Activated CD4-positive, alpha-beta T cell treated with anti-CD3 and anti-CD28 coated beads, Interleukin-2, amount 50 U/mL, for 16 hours (primary cell): ENCODE results near the gene EFEMP1.
"Not testable (repeated sequence)": the region's sequence is repeated elsewhere in the genome, so short reads cannot be mapped to it uniquely, and the experiment has no call there.

Experiments
- DNase-seq: peaks from one replicate; pipeline ENCODE4 v3.0.0-alpha.2; 2020

The EFEMP1 gene

DNA sequence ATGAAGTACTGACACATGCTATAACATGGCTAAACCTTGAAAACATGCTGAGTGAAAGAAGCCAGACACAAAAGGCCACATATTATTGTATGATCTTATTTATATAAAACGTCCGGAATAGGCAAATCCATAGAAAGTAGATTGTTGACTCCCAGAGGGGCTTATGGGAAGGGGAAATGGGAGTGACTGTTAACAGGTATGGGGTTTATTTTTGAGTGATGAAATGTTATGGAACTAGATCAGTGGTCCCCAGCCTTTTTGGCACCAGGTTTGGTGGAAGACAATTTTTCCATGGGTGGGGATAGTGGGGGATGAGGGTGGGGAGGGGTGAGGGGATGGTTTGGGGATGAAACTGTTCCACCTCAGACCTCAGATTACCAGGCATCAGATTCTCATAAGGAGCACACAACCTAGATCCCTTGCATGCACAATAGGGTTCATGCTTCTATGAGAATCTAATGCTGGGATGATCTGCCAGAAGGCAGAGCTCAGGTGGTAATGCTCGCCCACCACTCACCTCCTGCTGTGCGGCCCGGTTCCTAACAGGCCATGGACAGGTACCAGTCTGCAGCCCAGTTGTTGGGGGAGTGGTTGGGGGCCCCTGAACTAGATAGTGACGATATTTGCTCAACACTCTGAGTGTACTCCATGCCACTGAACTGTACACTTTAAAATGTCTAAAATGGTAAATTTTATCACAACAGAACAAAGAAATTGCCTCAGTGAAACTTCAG, 59.1 kb downstream of the EFEMP1 start:
- DNase-seq, result no peak

DNA sequence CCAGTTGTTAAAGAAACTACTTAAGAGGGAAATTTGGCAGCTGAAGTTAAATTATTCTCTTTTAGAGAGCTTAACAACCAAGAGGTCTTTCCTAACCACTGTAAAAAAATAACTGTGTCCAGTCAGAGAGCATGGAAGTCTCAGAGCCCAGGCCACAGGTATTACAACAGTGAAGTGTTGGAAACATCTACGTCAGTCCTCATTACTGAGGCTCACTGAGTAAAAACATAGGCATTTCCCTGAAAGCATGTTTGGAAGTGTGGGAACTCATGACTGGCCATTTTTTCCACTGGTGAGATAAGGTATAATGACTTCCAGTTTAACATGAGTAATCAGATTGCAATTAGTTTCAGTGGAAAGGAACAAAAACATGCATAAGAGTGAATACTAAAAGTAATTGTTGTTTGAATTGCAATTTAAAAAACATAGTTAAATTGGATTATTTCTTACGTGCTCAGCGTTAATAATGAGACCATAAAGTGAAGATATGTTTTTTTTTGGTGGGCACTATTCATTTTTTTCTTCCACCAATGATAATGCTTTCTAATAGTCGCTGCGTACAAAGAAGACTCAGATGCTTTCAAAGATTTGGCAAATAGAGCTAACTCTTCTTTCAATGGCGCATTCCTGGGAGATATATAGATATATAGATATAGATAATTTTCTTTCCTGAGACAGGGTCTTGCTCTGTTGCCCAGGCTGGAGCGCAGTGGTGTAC, 60.8 kb downstream of the EFEMP1 start:
- DNase-seq, result no peak

DNA sequence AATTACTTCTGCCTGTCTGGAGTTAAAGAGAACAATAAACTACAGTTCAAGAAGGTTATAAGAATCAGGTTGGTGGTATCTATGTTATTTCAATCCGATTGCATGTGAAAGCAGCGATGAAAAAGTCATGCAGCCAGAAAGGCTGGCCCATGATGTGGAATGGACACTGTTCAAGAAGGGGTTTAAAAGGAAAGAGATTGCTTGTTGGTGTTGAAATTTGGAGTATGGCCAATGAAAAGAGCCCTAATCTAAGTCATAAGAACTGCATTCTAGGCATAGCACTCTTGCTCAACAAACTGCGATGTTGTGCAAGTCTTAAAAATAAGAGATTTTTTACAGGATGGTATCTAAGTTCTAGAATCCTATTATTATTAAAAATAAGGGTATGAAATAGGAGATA, 61.3 kb downstream of the EFEMP1 start:
- DNase-seq, result no peak

DNA sequence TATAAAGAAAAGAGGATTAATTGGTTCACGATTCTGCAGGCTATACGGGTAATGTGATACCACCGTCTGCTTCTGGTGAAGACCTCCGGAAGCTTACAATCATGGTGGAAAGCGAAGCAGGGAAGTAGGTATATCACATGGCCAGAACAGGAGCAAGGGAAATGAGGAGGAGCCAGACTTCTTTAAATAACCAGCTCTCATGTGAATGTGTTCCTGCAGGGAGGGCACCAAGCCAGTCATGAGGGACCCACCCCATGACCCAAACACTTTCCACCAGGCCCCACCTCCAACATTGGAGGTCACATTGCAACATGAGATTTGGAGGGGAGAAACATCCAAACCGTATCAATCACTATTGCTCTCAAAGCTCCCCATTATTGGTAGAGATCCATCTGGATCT, 61.8 kb downstream of the EFEMP1 start:
- DNase-seq, result no peak

DNA sequence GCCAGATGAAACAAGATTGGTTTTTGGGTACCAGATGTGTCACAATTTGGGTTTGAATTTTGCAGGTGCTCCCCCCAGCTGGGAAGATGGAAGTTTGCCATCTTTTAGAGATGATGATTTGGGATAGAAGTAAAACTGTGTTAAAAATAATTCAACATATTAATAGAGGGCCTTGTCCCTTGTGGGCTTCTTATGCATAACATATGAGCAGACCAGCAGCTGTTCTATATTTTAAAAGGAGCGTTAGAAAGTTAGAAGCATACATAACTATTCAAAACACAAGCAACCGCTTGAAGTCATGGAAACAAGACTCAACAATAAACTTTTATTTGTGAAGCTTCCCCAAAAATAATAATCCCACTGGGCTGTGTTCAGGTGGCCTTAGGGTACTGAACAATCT, 62.8 kb downstream of the EFEMP1 start:
- DNase-seq, result no peak

DNA sequence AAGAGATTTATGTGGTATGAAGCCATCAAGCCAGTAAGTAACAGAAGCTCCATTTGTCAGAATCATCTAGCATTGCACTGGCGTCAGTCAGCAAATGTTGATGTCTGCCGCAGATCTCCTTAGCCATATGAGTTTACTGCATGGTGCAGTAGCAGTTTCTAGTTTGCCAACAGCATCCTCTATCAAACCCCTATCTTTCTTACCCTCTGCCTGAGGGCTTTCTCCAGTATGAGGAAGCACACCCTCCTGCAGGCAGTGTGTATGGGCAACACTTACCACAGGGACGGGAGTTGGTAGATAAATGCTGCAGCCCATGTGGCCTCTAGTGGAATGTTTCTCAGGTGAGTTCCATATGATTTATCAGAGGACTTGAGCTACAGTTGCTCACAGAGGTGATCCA, 63.7 kb downstream of the EFEMP1 start:
- no peak for DNase-seq

DNA sequence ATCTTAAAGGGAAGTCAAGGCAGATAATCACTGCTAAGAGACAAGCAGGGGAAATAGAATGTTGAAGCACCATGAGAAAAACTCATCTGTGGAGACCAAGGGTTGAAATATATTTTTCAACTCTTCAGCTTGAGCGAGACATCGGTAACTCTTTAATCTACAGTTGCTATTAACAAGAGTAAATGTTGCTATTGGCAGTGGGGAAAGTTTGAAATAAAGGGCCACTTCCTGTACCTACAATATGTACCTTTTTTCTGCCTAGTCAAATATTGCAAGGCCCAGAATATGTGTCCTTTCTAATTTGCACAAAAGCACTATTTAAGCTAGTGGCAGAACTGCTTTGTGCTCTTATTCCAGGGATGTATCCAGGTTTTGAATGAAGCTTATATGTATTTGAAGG, 65.8 kb downstream of the EFEMP1 start:
- no peak for DNase-seq

DNA sequence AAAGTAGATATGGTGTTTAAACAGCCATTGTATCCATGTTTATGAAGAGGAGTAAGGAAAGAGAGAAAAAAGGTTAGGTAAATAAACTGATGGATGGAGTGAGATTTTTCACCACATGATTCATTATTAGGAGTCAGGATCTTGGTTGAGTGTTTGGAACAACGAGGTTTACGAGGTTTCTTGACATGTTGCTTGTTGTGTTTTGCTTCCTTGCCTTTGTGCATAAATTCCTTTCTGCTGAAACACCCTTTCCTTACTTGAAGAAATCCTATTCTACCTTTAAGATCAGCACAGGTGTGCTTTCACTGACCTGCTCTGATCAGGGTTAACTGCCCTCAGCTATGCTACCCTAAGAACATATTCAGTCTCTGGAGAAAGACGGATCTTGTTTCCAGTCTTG, 66.6 kb downstream of the EFEMP1 start:
- DNase-seq, result no peak

DNA sequence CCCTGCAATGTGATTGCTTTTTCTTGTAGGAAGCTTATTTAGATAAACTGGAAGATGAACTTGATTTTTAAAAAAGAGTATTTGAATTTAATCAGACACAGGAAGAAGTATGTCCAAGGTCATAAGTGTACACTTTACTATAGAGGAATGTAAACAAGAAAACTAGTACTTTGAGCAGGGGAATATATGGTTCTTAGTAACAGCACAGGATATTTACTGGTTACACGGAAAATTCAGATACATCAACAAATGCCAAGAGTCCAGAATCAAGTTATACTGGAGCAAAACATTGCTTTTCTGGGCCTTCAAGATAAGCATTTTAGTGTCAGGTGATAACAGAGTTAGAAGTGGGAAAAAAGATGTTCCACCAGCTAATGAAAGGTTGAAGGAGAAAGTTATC, 75.5 kb downstream of the EFEMP1 start:
- DNase-seq, result no peak

DNA sequence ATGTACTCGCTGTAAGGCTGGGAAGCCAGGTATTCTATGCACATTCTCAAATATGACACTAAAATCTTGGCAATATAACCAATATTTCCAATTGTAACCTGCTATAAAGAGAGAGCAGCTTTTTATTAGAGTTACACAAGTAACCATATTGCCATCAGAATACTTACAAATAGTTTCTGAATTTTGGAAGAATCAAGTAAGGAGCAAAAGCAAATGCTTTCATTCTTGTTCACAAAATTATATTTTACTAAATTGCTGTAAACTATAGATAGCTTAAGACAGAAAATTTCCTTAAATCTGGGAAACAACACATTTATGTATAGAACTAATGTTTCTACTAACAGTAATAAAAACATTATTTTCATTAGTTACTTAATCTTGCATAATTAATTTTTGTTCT, 77.2 kb downstream of the EFEMP1 start:
- DNase-seq, result no peak

DNA sequence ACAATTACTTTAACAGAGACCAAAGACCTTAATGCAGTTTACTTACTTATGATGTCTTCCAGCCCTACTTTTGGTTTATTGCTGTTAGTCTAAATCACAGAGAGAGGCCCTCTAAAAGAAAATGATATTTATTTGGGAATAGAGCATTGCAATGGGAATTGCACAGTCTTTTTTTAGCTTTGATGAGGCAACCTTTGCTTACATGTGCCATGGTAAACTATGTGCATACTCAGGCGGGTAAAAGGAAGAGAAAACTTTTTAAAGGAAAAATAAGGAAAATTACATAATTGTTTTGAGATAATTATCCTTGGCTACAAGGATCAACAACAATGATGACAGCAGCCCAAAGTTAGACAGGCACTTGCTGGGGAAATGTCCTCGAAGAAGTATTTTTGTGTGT, 78.6 kb downstream of the EFEMP1 start:
- DNase-seq, result no peak

DNA sequence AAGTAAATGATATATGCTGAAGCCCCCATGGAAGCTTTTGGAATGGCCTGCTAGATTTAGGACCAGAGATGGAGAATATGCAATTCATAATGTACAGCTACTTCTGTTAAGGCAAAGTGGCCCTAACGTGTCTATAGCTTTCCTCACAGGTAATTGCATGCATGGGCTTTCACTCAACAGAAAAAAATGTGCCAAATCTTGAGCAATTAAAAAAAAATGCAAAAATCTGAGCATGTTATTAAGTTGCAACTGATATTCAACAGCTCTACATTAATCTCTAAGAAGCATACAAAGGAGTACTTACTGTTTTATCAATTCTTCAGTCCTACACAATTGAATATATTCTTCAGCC, 79.6 kb downstream of the EFEMP1 start:
- DNase-seq, result no peak

DNA sequence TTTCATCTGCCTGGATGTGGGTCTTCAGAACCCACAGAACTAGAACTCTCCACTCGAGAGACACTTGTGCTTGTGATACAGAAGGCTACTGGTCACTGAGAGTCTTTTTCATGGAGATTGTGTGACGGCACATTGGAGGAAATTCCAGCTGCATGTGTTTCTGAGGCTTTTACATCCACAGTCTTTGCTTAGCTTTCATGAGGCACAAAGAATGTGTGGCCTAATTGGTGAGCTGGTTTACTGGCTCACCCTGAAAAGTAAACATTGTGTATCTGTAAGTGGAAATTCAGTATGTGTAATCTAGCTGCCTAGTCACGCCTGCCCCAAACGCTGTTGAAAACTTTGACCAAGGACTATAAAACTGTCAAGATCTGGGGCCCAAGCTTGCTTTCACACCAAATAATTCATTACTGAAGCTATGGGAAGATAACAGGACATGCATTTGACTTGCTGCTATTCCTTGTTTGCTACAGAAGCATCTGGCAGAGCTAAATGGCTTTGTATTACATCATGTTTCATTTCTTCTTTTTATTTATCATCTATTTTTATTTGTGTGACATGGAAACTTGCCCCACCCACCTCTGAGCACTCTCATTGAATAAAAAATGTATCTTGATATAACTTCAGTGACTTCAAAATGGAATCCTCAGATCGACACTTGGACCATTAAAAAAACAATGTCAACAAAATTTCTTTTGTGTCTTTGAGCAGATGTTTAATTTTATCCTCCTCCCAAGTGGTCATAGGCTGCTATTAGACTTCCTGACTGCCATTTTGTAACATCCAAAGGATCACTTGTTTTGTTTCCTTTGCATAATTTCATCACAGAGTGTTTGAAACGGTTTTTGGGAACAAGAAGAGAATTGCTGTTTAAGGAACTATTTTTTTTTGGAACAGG, 80.2 kb downstream of the EFEMP1 start:
- DNase-seq, result no peak

DNA sequence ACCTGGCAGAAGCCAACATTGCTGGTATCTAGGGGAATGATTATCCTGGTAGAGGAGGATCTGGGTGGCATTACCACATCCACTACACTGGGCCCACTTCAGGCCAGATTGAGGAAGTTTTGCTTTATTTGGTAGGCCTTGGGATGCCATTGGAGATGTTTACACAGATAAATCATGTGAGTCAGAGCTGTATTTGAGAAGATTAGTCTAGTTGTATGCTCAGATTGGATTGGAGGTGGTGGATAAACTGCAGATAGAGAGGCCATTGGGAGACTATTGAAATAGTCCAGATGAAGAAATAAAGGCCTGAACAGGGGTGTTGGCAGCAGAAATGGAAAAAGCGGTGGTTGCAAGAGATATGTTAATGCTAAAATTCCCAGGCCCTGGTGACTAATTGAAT, 81.5 kb downstream of the EFEMP1 start:
- DNase-seq, result no peak

DNA sequence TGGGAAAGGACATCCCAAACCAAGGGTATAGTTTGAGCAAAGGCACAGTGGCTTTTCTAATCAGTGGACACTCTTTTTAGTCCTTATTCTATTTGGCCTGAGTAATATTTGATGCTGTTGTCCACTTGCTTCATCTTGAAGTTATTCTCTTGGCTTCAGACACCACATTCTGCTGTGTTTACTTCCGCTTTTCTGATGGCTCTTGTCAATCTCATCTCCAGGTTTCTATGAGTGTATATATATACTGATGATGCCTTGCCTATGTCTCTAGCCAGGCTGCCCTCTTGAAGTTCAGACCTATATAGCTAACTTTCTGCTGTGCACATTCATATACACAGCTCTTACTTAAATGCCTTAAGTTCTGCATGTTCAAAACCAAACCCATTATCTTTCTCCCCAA, 83.1 kb downstream of the EFEMP1 start:
- no peak for DNase-seq

DNA sequence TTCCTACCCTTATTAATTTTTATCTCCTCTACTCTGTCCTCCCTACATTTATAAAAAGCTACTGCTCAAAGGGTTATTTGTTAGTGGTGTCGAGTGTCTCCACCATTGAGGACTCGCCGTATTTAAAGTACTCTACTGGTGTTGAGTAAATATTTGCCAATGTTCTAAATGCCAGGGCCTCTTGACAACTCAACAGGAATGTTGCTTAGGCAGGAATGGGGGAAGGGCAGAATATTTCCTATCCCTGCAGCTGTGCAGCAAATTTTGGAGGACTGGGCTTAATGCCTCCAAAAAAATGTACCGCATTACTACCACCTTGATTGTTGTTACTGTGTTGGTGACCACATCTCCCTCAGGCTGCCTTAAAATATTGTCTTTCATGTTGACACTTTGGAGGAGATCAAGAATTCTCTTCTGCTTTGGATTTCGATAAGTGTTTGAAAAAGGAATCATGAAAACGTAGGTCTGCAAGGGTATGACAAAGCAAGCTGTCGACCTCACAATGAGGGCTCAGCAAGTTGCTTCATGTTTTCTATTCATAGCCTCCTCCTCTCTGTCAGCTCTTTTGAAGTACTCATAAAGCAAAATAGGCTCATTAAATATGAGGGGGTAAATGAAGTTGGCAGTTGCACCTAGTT, 84.3 kb downstream of the EFEMP1 start:
- DNase-seq, result no peak

DNA sequence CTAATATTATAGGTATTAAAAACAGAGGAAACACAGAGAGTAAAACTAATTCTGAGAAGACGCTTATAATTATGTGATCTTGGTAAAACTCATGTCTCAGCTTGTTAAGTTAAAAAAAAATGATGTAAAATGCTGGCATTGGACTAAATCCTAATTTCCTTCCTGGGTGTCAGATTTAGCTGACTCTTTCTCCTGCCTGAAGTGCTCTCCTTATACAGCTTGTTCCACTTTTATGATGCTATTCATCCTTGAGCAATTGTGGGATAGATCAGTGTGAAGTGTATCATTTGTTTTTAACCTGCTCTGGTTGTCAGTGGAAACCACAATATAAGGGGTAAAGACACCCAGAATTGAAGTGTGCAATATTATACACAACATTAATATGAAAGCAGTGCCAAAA, 84.9 kb downstream of the EFEMP1 start:
- DNase-seq, result no peak

DNA sequence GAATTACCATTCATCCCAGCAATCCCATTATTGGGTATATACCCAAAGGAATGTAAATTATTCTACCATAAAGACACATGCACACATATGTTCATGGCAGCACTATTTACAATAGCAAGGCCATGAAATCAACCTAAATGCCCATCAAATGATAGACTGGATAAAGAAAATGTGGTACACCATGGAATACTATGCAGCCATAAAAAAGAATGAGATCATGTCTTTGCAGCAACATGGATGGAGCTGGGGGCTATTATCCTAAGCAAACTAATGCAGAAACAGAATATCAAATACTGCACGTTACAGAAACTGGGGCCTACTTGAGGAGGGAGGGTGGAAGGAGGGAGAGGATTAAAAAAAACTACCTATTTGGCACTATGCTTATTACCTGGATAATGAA, 85.5 kb downstream of the EFEMP1 start:
- DNase-seq, result not testable (repeated sequence)

DNA sequence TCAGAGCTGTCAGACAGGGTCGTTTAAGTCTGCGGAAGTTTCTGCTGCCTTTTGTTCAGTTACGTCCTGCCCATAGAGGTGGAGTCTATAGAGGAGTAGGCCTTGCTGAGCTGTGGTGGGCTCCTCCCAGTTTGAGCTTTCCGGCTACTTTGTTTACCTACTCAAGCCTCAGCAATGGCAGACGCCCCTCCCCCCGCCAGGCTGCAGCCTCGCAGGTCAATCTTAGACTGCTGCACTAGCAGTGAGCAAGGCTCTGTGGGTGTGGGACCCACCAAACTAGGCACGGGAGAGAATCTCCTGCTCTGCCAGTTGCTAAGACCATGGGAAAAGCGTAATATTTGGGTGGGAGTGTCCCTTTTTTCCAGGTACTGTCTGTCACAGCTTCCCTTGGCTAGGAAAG, 86.5 kb downstream of the EFEMP1 start:
- no peak for DNase-seq

DNA sequence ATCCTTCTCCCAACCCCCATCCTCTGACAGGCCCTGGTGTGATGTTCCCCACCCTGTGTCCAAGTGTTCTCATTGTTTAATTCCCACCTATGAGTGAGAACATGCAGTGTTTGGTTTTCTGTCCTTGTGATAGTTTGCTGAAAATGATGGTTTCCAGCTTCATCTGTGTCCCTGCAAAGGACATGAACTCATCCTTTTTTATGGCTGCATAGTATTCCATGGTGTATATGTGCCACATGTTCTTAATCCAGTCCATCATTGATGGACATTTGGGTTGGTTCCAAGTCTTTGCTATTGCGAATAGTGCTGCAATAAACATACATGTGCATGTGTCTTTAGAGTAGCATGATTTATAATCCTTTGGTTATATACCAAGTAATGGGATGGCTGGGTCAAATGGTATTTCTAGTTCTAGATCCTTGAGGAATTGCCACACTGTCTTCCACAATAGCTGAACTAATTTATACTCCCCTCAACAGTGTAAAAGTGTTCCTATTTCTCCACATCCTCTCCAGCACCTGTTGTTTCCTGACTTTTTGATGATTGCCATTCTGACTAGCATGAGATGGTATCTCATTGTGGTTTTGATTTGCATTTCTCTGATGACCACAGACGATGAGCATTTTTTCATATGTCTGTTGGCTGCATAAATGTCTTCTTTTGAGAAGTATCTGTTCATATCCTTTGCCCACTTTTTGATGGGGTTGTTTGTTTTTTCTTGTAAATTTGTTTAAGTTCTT, 91.7 kb downstream of the EFEMP1 start:
- DNase-seq, result not testable (repeated sequence)

DNA sequence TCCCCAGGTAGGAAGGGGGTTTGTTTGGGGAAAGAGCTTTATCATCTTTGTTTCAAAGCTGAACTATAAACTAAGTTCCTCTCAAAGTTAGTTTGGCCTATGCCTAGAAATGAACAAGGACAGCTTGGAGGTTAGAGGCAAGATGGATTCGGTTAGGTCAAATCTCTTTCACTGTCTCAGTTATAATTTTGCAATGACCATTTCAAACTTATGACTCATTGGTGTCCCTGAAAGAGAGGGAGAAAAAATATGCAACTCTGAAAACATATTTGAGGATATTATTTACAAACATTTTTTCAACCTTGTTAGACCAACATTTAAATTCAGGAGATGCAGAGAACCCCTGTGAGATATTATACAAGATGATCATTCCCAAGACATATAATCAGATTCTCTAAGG, 95.7 kb downstream of the EFEMP1 start:
- no peak for DNase-seq

DNA sequence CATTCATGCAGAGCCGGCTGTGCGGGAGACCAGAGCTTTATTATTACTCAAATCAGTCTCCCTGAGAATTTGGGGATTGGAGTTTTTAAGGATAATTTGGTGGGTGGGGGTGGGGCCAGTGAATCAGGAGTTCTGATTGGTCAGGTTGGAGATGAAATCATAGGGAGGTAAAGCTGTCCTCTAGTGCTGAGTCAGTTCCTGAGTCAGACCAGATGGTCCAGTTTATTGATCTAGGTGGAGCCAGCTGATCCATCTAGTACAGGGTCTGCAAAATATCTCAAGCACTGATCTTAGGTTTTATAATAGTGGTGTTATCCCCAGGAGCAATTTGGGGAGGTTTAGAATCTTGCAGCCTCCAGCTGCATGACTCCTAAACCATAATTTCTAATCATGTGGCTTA, 96.2 kb downstream of the EFEMP1 start:
- DNase-seq, result not testable (repeated sequence)

DNA sequence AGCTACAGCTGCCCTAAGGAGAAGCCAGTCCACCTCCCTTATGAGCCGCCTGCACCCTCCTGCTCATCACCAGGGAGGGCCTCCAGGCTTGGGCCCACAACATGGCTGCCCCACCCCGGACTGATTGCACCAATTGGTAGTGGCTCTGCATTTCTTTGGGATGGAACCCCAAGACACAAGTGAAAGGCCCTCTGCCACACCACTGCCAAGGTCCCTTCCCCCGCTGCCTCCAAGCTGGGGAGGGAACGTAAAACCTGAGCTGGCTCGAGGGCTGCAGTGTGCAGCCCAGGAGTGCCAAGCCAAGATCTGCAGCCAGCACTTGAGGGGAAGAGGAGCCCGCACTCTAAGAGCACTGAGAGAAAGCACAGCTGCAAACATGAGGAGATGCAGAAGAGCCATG, 97.3 kb downstream of the EFEMP1 start:
- no peak for DNase-seq
